Ovary (tissue), 9 donors: Measurements from ENCODE around the gene FAM171A1. TPM values are rescaled to one million over a fixed set of nuclear protein-coding genes. Genes with fewer than 3 reads are reported as not detected.

Source experiments
- DNase-seq, 5 donors: peaks; one replicate each; pipeline ENCODE4 v3.0.0-alpha.2; 2019 to 2020
- H3K27ac ChIP-seq, 2 donors: fragments of 200-600 bp; one replicate each; pipeline versions ENCODE4 v1.5.1 to v1.8.0; 2019 to 2022
- H3K27me3 ChIP-seq: fragments of 200-600 bp; one replicate; pipeline ENCODE4 v1.8.0; 2022
- H3K36me3 ChIP-seq: fragments of 200-600 bp; sonication (generic); one replicate; pipeline ENCODE4 v1.5.1; 2019
- H3K4me1 ChIP-seq: one replicate; pipeline ENCODE4 v1.8.1; 2013; ENCODE audit warnings: mild to moderate bottlenecking, moderate library complexity; ENCODE audit not compliant: insufficient read depth
- H3K4me3 ChIP-seq: fragments of 200-600 bp; sonication (generic); one replicate; pipeline ENCODE4 v1.5.1; 2017
- H3K9me3 ChIP-seq, 2 donors: fragments of 200-600 bp in 1 of 2; sonication (generic) in 1 of 2; one replicate each; pipeline versions ENCODE4 v1.5.1 to v1.8.1; 2013 to 2019; ENCODE audit warnings: mild to moderate bottlenecking in 1 of 2, moderate library complexity in 1 of 2
- EP300 ChIP-seq: sonication (generic); formaldehyde crosslinking; IDR thresholded peaks from one replicate; pipeline ENCODE4 v1.6.1; 2017; ENCODE audit warnings: antibody characterized with exemption
- POLR2A ChIP-seq: fragments of 450-650 bp; IDR thresholded peaks from one replicate; pipeline ENCODE4 v1.6.1; 2017; ENCODE audit warnings: antibody characterized with exemption, mild to moderate bottlenecking, moderate library complexity
- WGBS, 3 donors: extraction: QIAGEN DNeasy Blood & Tissue Kit in 1 of 3; methylation state at CpG; one replicate each; pipeline versions ENCODE4 v1.1.5 to v1.1.7; 2013 to 2017; 5-methylcytosine and 5-hydroxymethylcytosine counted together
- intact Hi-C, 4 donors: fragments of 100-400 bp; cut with DNase I; formaldehyde crosslinking; loops; one replicate each; pipeline versions ENCODE4 v1.11.0 to v1.15.1; 2022 to 2023
- polyA plus RNA-seq, 2 donors: library from polyadenylated mRNA; stranded (reverse); fragments of 200-250 nt in 1 of 2; fragments of 350-450 nt in 1 of 2; fragmentation: Illumina TruSeq in 1 of 2; extraction: RNeasy Lipid Tissue Mini Kit (QIAGEN cat#74804) in 1 of 2; gene quantifications; one replicate each; pipeline ENCODE4 v1.2.3, GENCODE V29; 2013 to 2014
- total RNA-seq, 7 donors: library from RNA; depleted of rRNA in 2 of 7; stranded (reverse); fragments of >200 nt in 2 of 7; fragmentation: NEBNext Ultra II Directional in 3 of 7; extraction: Animal tissue kit (Norgen Biotek cat#: 25700) in 3 of 7; gene quantifications; one replicate each; pipeline versions ENCODE4 v1.1.0 to v1.2.4, GENCODE V29; 2016 to 2023
- TF ChIP-seq, protein P1 (sequence below), 3 donors: fragments of 450-650 bp in 2 of 3; fragments of 200-600 bp in 1 of 3; IDR thresholded peaks; one replicate each; pipeline versions ENCODE4 v1.5.1 to v1.8.0; 2016 to 2022; ENCODE audit warnings: antibody characterized with exemption in 3 of 3, mild to moderate bottlenecking in 1 of 3
- donor health status: DM: no; HTN: no; CAD: no; lungs with moderate emphysema.
- donor health status: DM: no; HTN: no; CAD: no.
- donor health status: Bipolar disorder and iron deficiency.
- donor health status: DM: yes; HTN: yes; CAD: no.
- donor health status: DM: no; HTN: no; CAD: no.
- donor health status: DM: yes; HTN: yes; CAD: no.

FAM171A1 gene
- total and polyA plus RNA-seq, 9 donors: 9.1 to 29.1 (median 23.7) TPM

DNA sequence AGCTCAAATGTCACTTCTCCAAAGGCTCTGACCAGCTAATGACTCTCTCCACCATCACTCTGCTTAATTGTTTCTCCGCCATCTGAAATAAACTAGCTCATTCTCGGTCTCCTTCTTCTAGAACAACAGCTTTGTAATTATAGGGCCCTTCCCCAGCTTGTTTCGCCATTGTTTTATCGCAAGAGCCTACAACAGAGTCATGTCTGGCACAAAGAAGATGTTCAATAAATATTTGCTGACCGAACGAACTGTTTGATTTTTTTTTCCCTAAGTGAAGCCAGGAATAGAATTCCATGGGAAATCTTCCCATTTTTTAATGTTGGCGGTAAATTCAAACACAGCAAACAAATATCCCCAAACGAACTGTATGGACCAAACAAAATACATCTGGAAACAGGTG is 138.8 kb downstream of the FAM171A1 start:
- DNase-seq: no peak
- no peaks in the 10 kb centered on the region for H3K4me1 ChIP-seq
- H3K27me3 ChIP-seq: no peaks in the 10 kb centered on the region
- H3K9me3 ChIP-seq: no peaks in the 10 kb centered on the region
- 76 to 86% (median 77%) methylated on average over 8 of the region's 8 CpGs for WGBS, 3 donors
- TF ChIP-seq, protein P1, sequence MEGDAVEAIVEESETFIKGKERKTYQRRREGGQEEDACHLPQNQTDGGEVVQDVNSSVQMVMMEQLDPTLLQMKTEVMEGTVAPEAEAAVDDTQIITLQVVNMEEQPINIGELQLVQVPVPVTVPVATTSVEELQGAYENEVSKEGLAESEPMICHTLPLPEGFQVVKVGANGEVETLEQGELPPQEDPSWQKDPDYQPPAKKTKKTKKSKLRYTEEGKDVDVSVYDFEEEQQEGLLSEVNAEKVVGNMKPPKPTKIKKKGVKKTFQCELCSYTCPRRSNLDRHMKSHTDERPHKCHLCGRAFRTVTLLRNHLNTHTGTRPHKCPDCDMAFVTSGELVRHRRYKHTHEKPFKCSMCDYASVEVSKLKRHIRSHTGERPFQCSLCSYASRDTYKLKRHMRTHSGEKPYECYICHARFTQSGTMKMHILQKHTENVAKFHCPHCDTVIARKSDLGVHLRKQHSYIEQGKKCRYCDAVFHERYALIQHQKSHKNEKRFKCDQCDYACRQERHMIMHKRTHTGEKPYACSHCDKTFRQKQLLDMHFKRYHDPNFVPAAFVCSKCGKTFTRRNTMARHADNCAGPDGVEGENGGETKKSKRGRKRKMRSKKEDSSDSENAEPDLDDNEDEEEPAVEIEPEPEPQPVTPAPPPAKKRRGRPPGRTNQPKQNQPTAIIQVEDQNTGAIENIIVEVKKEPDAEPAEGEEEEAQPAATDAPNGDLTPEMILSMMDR (IDR thresholded peaks at IDR 0.05): no peak
- TF ChIP-seq EP300 (no peak), POLR2A (no peak)
- no peak overlapping the region for H3K4me3 ChIP-seq
- no peak overlapping the region for H3K27ac ChIP-seq
- no peaks in the 10 kb centered on the region for H3K36me3 ChIP-seq
- intact Hi-C loops: no loop called here

DNA sequence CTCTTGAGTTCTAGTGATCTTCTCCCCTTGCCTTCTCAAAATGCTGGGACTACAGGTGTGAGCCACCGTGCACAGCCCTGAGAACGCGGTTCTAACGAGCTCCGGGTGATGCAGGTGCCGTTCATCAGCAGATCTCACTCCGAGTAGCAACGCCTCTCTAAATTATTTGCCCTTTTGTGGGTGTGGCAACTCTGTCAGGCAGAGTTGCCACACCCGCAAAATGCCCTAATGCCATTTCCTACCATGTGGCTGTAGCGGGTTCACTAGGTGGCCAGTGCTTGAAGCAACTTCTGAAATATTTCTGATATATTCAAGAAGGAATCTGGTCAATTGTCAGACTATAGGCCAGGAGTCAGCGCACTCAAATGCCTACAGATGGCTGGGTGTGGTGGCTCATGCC is 139.7 kb downstream of the FAM171A1 start:
- WGBS, 3 donors: 94 to 95% (median 94%) methylated on average over 11 of the region's 11 CpGs
- no peak overlapping the region for H3K4me3 ChIP-seq
- no peak for DNase-seq

DNA sequence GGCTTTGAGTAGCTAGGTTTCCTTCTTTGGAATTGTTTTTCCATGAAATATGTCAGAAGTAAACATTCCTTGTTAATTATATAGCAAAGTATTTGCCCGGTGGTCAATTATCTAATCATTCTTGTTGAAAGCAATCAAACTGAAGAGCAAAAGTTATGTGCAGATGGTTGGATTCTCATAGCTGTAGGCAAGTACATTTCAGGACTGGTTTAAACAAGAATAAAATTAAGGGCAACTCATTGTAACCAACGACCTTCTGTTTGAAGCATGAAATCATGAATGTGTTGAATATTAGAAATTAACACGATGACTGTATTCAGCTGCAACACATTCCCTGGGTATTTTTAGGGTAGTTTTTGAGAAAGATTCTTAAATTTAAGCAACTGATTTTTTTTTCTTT is 140.8 kb downstream of the FAM171A1 start:
- 32 to 62% (median 45%) methylated on average over 3 of the region's 3 CpGs for WGBS, 3 donors
- TF ChIP-seq, protein P1 (IDR thresholded peaks at IDR 0.05): no peak
- no peak for TF ChIP-seq POLR2A
- no peak for TF ChIP-seq EP300
- H3K27me3 ChIP-seq: no peaks in the 10 kb centered on the region
- H3K27ac ChIP-seq: no peak overlapping the region
- DNase-seq: no peak
- H3K36me3 ChIP-seq: no peaks in the 10 kb centered on the region
- no peak overlapping the region for H3K4me3 ChIP-seq
- H3K9me3 ChIP-seq: no peaks in the 10 kb centered on the region
- intact Hi-C loops: no loop called here
- H3K4me1 ChIP-seq: no peaks in the 10 kb centered on the region

More for the DNA sequence above, 139.7 kb downstream of the FAM171A1 start:
- TF ChIP-seq, protein P1 (IDR thresholded peaks at IDR 0.05): no peak
- TF ChIP-seq POLR2A (no peak), EP300 (no peak)
- Histone ChIP-seq H3K36me3 (no peaks in the 10 kb centered on the region), H3K4me1 (no peaks in the 10 kb centered on the region), H3K9me3 (no peaks in the 10 kb centered on the region), H3K27ac (no peak overlapping the region), H3K27me3 (no peaks in the 10 kb centered on the region)
- intact Hi-C loops: no loop called here

DNA sequence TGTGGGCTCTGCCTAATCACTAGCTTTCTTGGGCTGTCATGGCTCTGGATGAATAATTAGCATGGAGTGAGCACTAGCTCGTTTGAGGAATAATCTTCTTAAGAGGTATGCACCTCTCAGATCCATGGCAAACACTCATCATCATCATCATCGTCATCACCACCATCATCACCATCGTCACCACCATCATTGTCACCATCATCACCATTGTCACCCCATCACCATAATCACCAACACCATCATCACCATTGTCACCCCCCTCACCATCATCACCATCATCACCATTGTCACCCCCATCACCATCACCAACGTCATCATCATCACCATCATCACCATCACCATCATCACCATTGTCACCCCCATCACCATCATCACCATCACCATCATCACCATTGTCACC is 141.8 kb downstream of the FAM171A1 start:
- Histone ChIP-seq H3K4me1 (no peaks in the 10 kb centered on the region), H3K27me3 (no peaks in the 10 kb centered on the region), H3K36me3 (no peaks in the 10 kb centered on the region), H3K27ac (no peak overlapping the region), H3K9me3 (no peaks in the 10 kb centered on the region), H3K4me3 (no peak overlapping the region)
- DNase-seq: no peak
- intact Hi-C loops: no loop called here
- TF ChIP-seq POLR2A (no peak), EP300 (no peak)
- TF ChIP-seq, protein P1 (IDR thresholded peaks at IDR 0.05): no peak
- 86 to 92% (median 89%) methylated on average over 4 of the region's 4 CpGs for WGBS, 3 donors

DNA sequence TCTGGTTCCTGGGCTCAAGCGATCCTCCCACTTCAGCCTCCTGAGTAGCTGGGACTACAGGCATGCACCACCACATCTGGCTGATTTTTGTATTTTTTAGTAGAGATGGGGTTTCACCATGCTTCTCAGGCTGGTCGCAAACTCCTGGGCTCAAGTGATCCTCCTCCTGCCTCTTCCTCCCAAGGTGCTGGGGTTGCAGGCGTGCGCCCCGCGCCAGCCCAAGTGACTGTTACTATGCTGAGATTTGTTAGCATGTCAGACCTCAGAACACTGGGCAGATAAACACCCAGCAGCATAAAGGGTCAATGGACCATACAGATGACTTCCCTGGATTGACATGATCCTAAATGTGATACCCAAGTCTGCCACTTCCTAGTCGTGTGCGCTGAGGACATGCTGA is 142.7 kb downstream of the FAM171A1 start:
- Histone ChIP-seq H3K4me1 (no peaks in the 10 kb centered on the region), H3K36me3 (no peaks in the 10 kb centered on the region), H3K4me3 (no peak overlapping the region), H3K9me3 (no peaks in the 10 kb centered on the region), H3K27me3 (no peaks in the 10 kb centered on the region), H3K27ac (no peak overlapping the region)
- DNase-seq: no peak
- 93 to 97% (median 97%) methylated on average over 8 of the region's 8 CpGs for WGBS, 3 donors
- intact Hi-C loops: no loop called here
- no peak for TF ChIP-seq POLR2A
- TF ChIP-seq, protein P1 (IDR thresholded peaks at IDR 0.05): no peak
- no peak for TF ChIP-seq EP300
